ENCODE results near the gene ZNF784.

ZNF784 gene

DNA sequence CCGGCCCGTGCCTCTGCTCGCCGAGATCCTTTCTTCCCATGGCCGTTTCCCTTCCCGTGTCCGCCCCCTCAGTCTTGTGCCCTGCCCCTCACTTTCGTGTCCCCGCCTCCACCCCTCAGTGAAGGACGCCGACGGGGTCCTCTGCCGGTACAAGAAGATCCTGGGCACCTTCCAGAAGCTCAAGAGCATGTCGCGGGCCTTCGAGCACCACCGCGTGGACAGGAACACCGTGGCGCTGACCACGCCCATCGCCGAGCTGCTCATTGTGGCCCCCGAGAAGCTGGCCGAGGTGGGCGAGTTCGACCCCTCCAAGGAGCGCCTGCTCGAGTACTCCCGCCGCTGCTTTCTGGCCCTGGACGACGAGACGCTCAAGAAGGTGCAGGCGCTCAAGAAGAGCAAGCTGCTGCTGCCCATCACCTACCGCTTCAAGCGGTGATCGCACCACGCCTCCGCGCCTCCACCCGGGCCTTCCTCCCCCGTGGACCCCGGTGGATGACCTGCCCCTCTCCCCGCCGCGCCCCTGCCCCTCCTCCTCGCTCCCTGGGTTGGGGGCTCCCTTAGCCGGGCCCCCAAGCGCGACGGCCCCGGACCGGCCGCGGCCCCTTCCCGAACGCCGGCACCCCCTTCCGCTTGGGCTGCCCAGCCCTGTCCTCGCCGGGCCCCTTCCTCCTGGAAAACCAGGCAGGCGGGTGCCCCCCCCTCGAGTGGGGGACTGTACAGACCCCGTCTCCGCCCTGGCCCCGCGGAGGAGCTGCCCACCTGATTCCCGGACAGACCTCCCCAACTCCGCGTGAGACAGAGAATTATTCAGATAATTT is 28.2 kb upstream of the ZNF784 start:
- no peak for DNase-seq (ENCODE audit: low read depth)
- TF ChIP-seq, protein P1, sequence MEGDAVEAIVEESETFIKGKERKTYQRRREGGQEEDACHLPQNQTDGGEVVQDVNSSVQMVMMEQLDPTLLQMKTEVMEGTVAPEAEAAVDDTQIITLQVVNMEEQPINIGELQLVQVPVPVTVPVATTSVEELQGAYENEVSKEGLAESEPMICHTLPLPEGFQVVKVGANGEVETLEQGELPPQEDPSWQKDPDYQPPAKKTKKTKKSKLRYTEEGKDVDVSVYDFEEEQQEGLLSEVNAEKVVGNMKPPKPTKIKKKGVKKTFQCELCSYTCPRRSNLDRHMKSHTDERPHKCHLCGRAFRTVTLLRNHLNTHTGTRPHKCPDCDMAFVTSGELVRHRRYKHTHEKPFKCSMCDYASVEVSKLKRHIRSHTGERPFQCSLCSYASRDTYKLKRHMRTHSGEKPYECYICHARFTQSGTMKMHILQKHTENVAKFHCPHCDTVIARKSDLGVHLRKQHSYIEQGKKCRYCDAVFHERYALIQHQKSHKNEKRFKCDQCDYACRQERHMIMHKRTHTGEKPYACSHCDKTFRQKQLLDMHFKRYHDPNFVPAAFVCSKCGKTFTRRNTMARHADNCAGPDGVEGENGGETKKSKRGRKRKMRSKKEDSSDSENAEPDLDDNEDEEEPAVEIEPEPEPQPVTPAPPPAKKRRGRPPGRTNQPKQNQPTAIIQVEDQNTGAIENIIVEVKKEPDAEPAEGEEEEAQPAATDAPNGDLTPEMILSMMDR (conservative IDR thresholded peaks at IDR 0.05; ENCODE audit: control insufficient read depth, insufficient read depth, low read depth, low read length): no peak
- no peak overlapping the region for H3K4me3 ChIP-seq (ENCODE audit: control insufficient read depth, low read depth, low read length)

- no peak overlapping the region for H3K4me3 ChIP-seq (ENCODE audit: control insufficient read depth, low read depth, low read length)
- TF ChIP-seq, protein P1 (conservative IDR thresholded peaks at IDR 0.05; ENCODE audit: control insufficient read depth, insufficient read depth, low read depth, low read length): no peak
- no peak for DNase-seq (ENCODE audit: low read depth)
Observed at GRCh38 chr19:55651236-55651635, 26.9 kb upstream of the ZNF784 start.

GRCh38 chr19:55650602-55651230 is 26.4 kb upstream of the ZNF784 start:
- H3K4me3 ChIP-seq (ENCODE audit: control insufficient read depth, low read depth, low read length): no peak overlapping the region
- DNase-seq (ENCODE audit: low read depth): no peak
- TF ChIP-seq, protein P1 (conservative IDR thresholded peaks at IDR 0.05; ENCODE audit: control insufficient read depth, insufficient read depth, low read depth, low read length): no peak

DNA sequence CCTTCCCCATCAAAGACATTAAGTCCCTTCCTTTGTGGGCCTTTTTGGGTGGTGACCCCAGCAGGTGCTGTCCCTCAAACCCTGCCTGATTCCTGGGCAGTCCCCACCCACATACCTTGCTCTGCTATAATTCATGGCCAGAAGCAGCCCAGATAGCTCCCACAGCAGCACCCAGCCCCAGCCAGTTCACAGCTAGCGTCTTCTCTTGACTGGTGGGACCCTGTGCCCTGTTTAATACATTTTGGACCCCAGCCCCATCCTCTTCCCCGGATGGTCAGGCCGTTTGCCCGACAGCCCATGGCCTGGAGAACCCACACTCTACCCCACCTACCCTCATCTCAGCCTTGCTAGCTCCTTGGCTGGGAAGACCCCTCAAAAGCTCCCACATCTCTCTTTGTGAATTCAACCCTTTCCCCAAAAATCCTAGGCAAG is 25.8 kb upstream of the ZNF784 start:
- no peak overlapping the region for H3K4me3 ChIP-seq (ENCODE audit: control insufficient read depth, low read depth, low read length)
- TF ChIP-seq, protein P1 (conservative IDR thresholded peaks at IDR 0.05; ENCODE audit: control insufficient read depth, insufficient read depth, low read depth, low read length): no peak
- DNase-seq (ENCODE audit: low read depth): no peak

GRCh38 chr19:55649268-55650125 is 25.1 kb upstream of the ZNF784 start:
- no peak for DNase-seq (ENCODE audit: low read depth)
- TF ChIP-seq, protein P1 (conservative IDR thresholded peaks at IDR 0.05; ENCODE audit: control insufficient read depth, insufficient read depth, low read depth, low read length): no peak

DNA sequence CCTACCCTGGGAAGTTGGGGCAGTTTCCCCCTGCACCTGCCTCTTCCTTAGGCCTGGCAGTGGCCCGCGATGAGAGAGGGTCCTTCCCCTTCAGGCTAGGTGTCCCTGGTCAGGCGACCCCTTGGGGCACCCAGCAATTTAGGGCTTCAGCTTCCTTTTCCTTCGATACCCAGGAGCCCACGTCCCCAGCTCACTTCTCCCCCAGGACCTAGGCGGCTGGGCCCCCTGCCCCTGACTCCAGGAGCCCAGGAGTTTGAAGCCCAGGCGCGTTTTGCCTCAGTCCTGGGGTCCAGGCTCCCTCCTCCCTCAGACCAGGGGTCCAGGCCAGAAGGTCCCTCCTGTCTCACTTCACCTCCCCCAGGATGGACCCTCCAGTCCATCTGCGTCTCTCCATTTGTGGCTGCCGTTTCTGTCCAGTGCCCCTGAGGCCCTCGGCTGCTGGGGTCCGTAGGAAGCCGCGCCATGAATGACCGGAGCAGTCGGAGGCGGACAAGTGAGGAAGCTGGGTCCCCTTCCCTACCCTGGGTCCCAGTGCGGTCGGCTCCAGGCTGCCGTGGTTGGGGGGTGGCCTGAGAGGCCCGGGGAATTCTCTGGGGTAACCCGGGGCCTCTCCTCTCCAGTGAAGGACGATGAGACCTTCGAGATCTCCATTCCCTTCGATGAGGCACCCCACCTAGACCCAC is 24.4 kb upstream of the ZNF784 start:
- TF ChIP-seq, protein P1 (conservative IDR thresholded peaks at IDR 0.05; ENCODE audit: control insufficient read depth, insufficient read depth, low read depth, low read length): no peak
- H3K4me3 ChIP-seq (ENCODE audit: control insufficient read depth, low read depth, low read length): peak overlapping the region; percentile 59
- DNase-seq (ENCODE audit: low read depth): no peak

More at GRCh38 chr19:55649268-55650125, 25.1 kb upstream of the ZNF784 start:
- no peak overlapping the region for H3K4me3 ChIP-seq (ENCODE audit: control insufficient read depth, low read depth, low read length)

Data from fibroblast of mammary gland (primary cell).